Aorta (tissue), 5 donors: ENCODE data around the gene ZXDC. TPM values are rescaled to one million over a fixed set of nuclear protein-coding genes. Genes with fewer than 3 reads are reported as not detected.
A peak's percentile ranks its signal among the peaks of the same experiment; 100 is the strongest.

ENCODE experiments used
- ATAC-seq: fragments of 200-7000 bp; cut with Tn5 transposase; one replicate; pipeline ENCODE4 v1.9.1; 2022; ENCODE audit warnings: moderate library complexity; ENCODE audit not compliant: low FRiP score
- DNase-seq, 2 donors: peaks; one replicate each; pipeline ENCODE4 v3.0.0-alpha.2; 2020
- H3K27ac ChIP-seq, 2 donors: one replicate each; pipeline ENCODE4 v1.5.1; 2013; ENCODE audit warnings: low read length in 2 of 2, mild to moderate bottlenecking in 2 of 2, moderate library complexity in 2 of 2, control low read depth in 1 of 2, inconsistent platforms in 1 of 2, low read depth in 1 of 2
- H3K27me3 ChIP-seq, 2 donors: one replicate each; pipeline ENCODE4 v1.6.1; 2013; ENCODE audit warnings: control low read depth in 1 of 2, low read length in 1 of 2, mild to moderate bottlenecking in 1 of 2, moderate library complexity in 1 of 2; ENCODE audit not compliant: insufficient read depth in 2 of 2, control insufficient read depth in 1 of 2
- H3K36me3 ChIP-seq, 2 donors: one replicate each; pipeline ENCODE4 v1.6.1; 2013; ENCODE audit warnings: control low read depth in 1 of 2, low read length in 1 of 2, mild to moderate bottlenecking in 1 of 2; ENCODE audit not compliant: insufficient read depth in 2 of 2, control insufficient read depth in 1 of 2
- H3K4me1 ChIP-seq, 2 donors: one replicate each; pipeline ENCODE4 v1.6.1; 2013; ENCODE audit warnings: low read length in 2 of 2, control low read depth in 1 of 2, mild to moderate bottlenecking in 1 of 2, moderate library complexity in 1 of 2; ENCODE audit not compliant: insufficient read depth in 2 of 2, control insufficient read depth in 1 of 2
- H3K4me3 ChIP-seq, 2 donors: one replicate each; pipeline ENCODE4 v1.5.1; 2013; ENCODE audit warnings: low read length in 2 of 2, control low read depth in 1 of 2, mild to moderate bottlenecking in 1 of 2
- H3K9me3 ChIP-seq: one replicate; pipeline ENCODE4 v1.6.1; 2013; ENCODE audit warnings: mild to moderate bottlenecking, low read length; ENCODE audit not compliant: control insufficient read depth
- WGBS, 2 donors: extraction: QIAGEN DNeasy Blood & Tissue Kit; methylation state at CpG; one replicate each; pipeline ENCODE4 v1.1.7; 2013; 5-methylcytosine and 5-hydroxymethylcytosine counted together
- intact Hi-C, 2 donors: fragments of 100-400 bp; cut with DNase I; formaldehyde crosslinking; loops; one replicate each; pipeline versions ENCODE4 v1.14.2 to v1.15.0; 2022
- polyA plus RNA-seq, 2 donors: library from polyadenylated mRNA; stranded (reverse); fragments of 200-250 nt; gene quantifications; one replicate each; pipeline ENCODE4 v1.2.3, GENCODE V29; 2013
- total RNA-seq, 2 donors: library from RNA; stranded (reverse); fragmentation: NEBNext Ultra II Directional; extraction: Animal tissue kit (Norgen Biotek cat#: 25700); gene quantifications; one replicate each; pipeline ENCODE4 v1.2.1, GENCODE V29; 2021
- donor health status: healthy with polysubstance abuse.
- donor health status: Bipolar disorder and iron deficiency.
- donor health status: DM: no; HTN: no; CAD: no.
- donor health status: DM: no; HTN: no; CAD: no.
- donor health status: DM: yes; HTN: yes; CAD: no.

ZXDC gene
- total and polyA plus RNA-seq, 4 donors, result 4.4 to 37.5 (median 25.8) TPM

- Histone ChIP-seq H3K27ac (no peak overlapping the region), H3K36me3 (peaks cover 13 to 18% of the 10 kb centered on the region in 2 donors), H3K27me3 (no peaks in the 10 kb centered on the region), H3K4me1 (no peaks in the 10 kb centered on the region), H3K9me3 (no peaks in the 10 kb centered on the region), H3K4me3 (no peak overlapping the region)
- intact Hi-C loops, result no loop called here
- DNase-seq, result peak; percentile 71 to 75
- 71 to 75% methylated on average over 16 of the region's 16 CpGs for WGBS, 2 donors
- ATAC-seq, result no peak
Observed at GRCh38 chr3:126465928-126466544, 9.7 kb downstream of the ZXDC start.

GRCh38 chr3:126464997-126465396 lies 10.7 kb downstream of the ZXDC start:
- no peak overlapping the region for H3K4me3 ChIP-seq
- H3K9me3 ChIP-seq, result no peaks in the 10 kb centered on the region
- intact Hi-C loops, result no loop called here
- 91% methylated on average over 11 of the region's 11 CpGs for WGBS, 2 donors
- no peaks in the 10 kb centered on the region for H3K27me3 ChIP-seq
- H3K4me1 ChIP-seq, result no peaks in the 10 kb centered on the region
- no peak overlapping the region for H3K27ac ChIP-seq
- DNase-seq (peak in 1 of 2 donors; percentile 42), ATAC-seq (no peak)
- peaks cover 7 to 16% of the 10 kb centered on the region in 2 donors for H3K36me3 ChIP-seq

- 63 to 88% methylated on average over 4 of the region's 4 CpGs for WGBS, 2 donors
- Histone ChIP-seq H3K36me3 (peaks cover 7 to 18% of the 10 kb centered on the region in 2 donors), H3K4me3 (no peak overlapping the region), H3K27ac (no peak overlapping the region), H3K27me3 (no peaks in the 10 kb centered on the region), H3K9me3 (no peaks in the 10 kb centered on the region), H3K4me1 (no peaks in the 10 kb centered on the region)
- DNase-seq, result peak in 1 of 2 donors; percentile 33
- no peak for ATAC-seq
- intact Hi-C loops, result no loop called here
Observed at GRCh38 chr3:126464494-126464893, 11.2 kb downstream of the ZXDC start.

- Histone ChIP-seq H3K9me3 (no peaks in the 10 kb centered on the region), H3K36me3 (peaks cover 7 to 18% of the 10 kb centered on the region in 2 donors), H3K4me3 (no peak overlapping the region), H3K27me3 (no peaks in the 10 kb centered on the region), H3K27ac (no peak overlapping the region), H3K4me1 (no peaks in the 10 kb centered on the region)
- ATAC-seq, result no peak
- intact Hi-C loops, result no loop called here
- no peak for DNase-seq
- 87% methylated on average over 4 of the region's 4 CpGs for WGBS, 2 donors
Observed at GRCh38 chr3:126464093-126464492, 11.6 kb downstream of the ZXDC start.

GRCh38 chr3:126463521-126463920 lies 12.2 kb downstream of the ZXDC start:
- ATAC-seq (no peak), DNase-seq (no peak)
- no peaks in the 10 kb centered on the region for H3K27me3 ChIP-seq
- H3K4me3 ChIP-seq, result no peak overlapping the region
- H3K36me3 ChIP-seq, result peaks cover 7 to 16% of the 10 kb centered on the region in 2 donors
- intact Hi-C loops, result no loop called here
- H3K9me3 ChIP-seq, result no peaks in the 10 kb centered on the region
- no peaks in the 10 kb centered on the region for H3K4me1 ChIP-seq
- 91 to 96% methylated on average over 2 of the region's 2 CpGs for WGBS, 2 donors
- no peak overlapping the region for H3K27ac ChIP-seq

- Histone ChIP-seq H3K4me1 (no peaks in the 10 kb centered on the region), H3K27ac (no peak overlapping the region), H3K4me3 (no peak overlapping the region), H3K36me3 (peaks cover 2 to 15% of the 10 kb centered on the region in 2 donors), H3K27me3 (no peaks in the 10 kb centered on the region), H3K9me3 (no peaks in the 10 kb centered on the region)
- intact Hi-C loops, result no loop called here
- DNase-seq, result peak in 1 of 2 donors; percentile 65
- ATAC-seq, result no peak
- WGBS, 2 donors, result 83 to 86% methylated on average over 17 of the region's 17 CpGs
Observed at GRCh38 chr3:126461450-126462070, 14.1 kb downstream of the ZXDC start.

GRCh38 chr3:126460381-126460780 lies 15.3 kb downstream of the ZXDC start:
- ATAC-seq, result no peak
- WGBS, 2 donors, result 78 to 89% methylated on average over 7 of the region's 7 CpGs

GRCh38 chr3:126459763-126460127 lies 15.9 kb downstream of the ZXDC start:
- no peaks in the 10 kb centered on the region for H3K27me3 ChIP-seq
- DNase-seq (peak in 1 of 2 donors; percentile 35), ATAC-seq (no peak)
- no peak overlapping the region for H3K27ac ChIP-seq
- H3K4me1 ChIP-seq, result no peaks in the 10 kb centered on the region
- WGBS, 2 donors, result 80 to 82% methylated on average over 9 of the region's 9 CpGs
- no peak overlapping the region for H3K4me3 ChIP-seq
- peaks cover 2 to 7% of the 10 kb centered on the region in 2 donors for H3K36me3 ChIP-seq
- H3K9me3 ChIP-seq, result no peaks in the 10 kb centered on the region
- intact Hi-C loops, result no loop called here

More at GRCh38 chr3:126460381-126460780, 15.3 kb downstream of the ZXDC start:
- Histone ChIP-seq H3K9me3 (no peaks in the 10 kb centered on the region), H3K4me3 (no peak overlapping the region), H3K27ac (no peak overlapping the region), H3K36me3 (peaks cover 2 to 12% of the 10 kb centered on the region in 2 donors), H3K4me1 (no peaks in the 10 kb centered on the region), H3K27me3 (no peaks in the 10 kb centered on the region)
- intact Hi-C loops, result no loop called here
- DNase-seq, result peak in 1 of 2 donors; percentile 31
